Activated CD4-positive, alpha-beta T cell treated with anti-CD3 and anti-CD28 coated beads for 4 hours (primary cell): ENCODE data around the gene CACNA1C.

Source experiments
- DNase-seq, 2 donors: peaks; one replicate each; pipeline ENCODE4 v3.0.0-alpha.2; 2020

CACNA1C gene

DNA sequence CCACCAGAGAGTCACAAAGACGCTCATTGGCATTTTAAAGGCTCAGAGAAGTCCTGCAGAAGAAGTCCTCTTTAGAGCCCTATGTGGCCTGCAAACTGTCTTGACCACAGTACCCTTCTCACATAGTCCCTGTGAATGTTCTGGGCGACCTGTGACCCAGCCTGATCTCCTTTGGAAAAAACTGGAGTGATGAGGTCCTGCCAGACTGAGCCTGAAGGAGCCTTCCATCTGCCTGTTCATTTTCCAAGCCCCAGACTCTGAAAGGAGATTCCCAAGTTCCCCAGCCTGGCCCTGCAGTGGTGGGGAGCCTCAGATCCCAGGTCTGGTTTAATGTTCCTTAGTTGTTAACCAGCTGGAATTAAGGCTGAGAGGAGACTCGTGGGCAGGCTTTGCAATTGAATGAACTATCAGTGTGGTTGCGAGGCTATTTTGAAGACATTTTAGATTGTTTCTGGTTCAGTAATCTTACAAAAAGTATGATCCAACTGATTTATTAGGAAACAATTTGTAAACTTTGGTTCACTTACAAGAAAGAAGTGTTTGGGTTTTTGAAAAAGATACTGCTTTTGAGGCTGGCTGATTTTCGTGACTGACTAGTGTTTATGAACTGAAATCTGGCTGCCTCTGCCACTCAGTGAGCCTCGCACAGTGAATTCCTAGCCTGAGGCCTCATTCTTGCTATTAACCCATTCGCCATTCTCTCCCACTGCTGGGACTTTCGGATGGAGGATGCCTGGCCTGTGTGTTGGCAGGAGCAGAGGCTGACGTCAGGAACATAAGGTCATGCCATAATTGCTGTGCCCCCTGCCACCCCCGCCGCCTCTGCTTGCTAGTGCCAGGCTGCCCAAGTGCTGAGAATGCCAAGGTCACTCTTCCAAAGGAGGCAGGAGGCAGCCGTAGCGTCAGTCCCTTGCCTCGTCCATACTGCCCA is 249.0 kb downstream of the CACNA1C start:
- DNase-seq: no peak

GRCh38 chr12:2302711-2303580 is 250.2 kb downstream of the CACNA1C start:
- DNase-seq: no peak

GRCh38 chr12:2304223-2304622 is 251.4 kb downstream of the CACNA1C start:
- no peak for DNase-seq

DNA sequence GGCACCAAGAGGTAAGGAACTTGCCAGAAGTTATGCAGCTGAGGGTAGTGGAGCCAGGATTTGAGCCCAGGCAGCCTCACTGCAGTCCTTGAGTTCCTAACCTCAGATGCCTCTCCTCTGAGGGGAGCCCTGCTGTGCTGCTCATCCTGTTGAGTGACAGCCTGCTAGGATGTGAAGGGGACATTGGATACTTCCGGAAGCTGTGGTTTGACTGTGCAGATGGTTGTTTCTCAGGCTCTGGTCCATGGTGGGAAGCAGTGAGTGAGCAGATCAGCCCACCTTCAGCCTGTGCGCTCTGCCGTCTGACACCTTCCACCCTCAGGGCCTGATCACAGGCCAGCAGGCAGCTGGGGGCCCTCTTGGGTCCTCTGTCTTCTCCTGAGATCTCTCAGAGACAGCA is 253.2 kb downstream of the CACNA1C start:
- DNase-seq: no peak

- no peak for DNase-seq
These were observed 253.9 kb downstream of the CACNA1C start for GRCh38 chr12:2306735-2307134.

DNA sequence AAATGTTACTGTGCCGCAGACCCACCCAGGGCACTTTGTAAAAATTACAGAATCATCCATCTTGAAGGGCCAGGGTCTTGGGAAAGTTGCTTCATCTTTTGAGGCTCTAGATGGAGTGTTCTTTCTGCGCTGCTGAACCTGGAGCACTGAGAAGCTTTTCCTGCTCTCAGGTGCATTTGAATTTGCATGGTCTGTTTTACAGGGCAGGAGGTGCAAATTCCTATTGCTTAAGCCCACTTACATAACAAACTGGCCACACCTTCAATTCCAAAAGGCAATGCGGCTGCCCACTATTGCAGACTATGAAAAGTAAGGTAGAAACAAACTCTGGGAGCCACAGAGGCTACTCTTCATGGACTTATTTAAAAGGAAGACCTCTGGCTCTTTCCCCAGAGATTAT is 254.8 kb downstream of the CACNA1C start:
- no peak for DNase-seq

DNA sequence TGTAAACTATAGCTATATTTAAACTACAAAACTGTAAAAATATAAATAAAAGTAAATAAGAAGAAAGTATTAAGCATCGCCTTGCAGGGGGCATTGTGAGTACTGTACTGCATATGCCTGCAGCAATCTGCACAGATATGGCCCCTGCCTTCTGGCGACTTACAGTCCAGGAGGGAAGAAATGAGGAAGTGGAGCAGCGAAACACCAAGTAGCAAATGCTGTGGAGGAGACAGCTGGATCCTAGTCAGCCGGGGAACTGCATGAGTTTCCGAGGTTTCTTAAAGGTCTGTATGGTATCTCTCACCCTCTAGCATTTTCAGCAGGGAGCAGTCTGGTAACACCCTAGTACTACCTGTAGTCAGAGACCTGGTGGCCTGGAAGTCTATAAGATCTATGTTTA is 256.9 kb downstream of the CACNA1C start:
- DNase-seq: no peak

DNA sequence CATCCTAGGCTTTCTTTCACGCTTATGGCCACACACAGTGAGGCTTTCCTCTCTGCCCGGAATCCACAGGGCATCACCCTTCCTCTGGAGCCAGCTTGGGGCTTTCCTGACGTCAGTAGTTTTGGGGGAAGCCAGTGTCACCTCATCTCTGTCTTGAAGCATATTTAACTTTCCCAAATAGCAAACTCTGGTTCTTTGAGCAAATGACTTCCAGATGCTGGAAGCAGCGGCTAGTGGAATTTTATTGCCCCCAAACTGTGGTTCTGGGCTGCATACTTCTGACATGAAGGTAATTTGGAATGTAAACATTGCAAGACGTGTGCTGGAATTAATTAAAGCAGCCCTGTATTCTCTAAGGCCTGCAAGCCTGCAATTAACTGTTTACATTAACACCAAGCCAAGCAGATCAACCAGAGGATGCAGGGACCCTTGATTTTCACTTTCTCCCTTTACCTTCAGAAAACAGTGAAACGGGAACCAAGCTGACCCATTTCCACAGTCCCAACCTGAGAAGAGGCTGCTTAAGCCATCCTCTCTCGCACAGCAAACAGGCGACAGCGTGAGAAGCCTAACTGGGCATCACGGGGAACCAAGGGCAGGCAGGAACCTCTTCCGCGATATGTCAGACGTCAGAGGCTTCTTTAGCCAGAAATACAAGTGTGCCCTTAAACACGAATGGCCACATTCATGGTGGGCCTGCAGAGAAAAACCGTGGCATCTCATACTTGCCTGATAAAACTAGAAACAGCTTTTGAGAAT is 258.4 kb downstream of the CACNA1C start:
- no peak for DNase-seq

DNA sequence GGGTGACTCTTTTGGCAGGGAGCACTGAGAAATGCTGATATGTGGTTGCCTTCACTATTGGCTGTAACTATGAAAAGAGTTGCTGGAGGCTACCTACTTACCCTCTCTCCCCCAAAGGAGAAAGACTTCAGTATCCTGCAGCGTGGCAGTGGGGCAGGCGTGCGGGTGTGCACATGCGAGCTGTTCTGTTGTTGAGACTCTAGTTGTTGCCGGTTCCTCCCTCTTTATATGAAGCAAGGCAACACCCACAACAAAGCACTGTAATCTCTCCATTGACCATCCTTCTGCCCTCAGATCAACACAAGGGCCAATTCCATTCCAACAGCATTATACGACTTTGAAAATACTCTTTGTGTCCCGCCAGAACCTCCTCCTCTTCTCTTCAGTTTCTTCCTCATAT is 259.4 kb downstream of the CACNA1C start:
- DNase-seq: no peak

DNA sequence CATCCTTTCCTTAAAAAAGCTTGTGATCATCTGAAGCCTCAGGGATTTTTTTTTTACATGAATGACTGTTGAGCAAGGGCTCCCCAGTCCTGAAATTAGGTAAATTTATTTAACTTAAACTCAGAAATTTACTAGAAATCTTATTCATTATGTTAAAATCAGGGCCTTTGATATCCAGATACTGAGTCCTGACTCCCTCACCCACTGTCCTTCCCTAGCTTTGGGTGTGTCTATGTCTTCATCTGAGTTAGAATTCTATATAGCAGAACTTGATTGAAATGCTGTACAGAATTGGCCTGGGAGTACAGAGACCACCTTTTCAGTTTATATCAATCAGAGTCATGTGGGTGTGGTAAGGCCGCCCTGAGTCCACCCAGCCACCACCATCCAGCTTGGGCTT is 260.0 kb downstream of the CACNA1C start:
- no peak for DNase-seq

- DNase-seq: no peak
These were observed 261.7 kb downstream of the CACNA1C start for GRCh38 chr12:2314492-2314891.

DNA sequence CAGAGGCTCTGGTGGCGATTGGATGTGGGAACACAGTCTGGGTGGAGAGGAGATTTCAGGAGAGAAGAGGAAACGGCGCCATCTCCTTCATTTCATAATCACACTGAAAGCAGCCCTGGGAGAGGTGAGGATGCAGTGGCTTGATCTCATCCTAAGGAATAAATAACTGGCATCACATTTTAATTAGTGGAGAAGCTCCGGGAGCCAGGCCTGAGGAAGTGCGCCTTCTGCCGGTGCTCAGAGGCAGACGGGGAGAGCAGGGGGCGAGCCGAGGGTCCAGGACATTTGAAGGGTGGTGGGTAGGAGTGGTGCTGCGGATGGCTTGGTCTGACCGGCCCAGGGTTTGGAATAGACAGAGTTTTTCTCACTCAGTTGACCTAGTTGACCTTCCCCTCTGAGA is 265.0 kb downstream of the CACNA1C start:
- DNase-seq: no peak

GRCh38 chr12:2318286-2318685 is 265.5 kb downstream of the CACNA1C start:
- DNase-seq: no peak

GRCh38 chr12:2319136-2319535 is 266.3 kb downstream of the CACNA1C start:
- no peak for DNase-seq

- no peak for DNase-seq
These were observed 267.1 kb downstream of the CACNA1C start for GRCh38 chr12:2319737-2320506.

DNA sequence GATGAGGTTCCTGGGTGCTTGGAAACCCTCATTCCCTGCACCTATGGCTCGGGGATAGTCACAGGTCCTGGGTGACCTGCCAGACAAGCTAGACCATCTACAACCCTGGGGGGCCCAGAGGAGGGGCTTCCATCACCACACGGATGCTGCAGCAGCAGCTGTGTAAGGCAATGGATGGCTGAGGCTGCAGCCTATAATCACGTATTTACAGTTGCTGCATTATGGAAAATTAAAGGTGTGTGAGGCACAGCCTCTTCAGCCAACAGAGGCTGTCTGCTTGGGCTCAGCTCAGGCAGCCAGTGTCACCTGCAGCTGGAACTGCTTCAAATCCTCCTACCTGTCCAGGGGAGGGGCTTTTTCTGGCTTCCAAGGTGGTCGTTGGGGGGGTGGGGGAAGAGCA is 268.1 kb downstream of the CACNA1C start:
- DNase-seq: no peak

- no peak for DNase-seq
These were observed 269.9 kb downstream of the CACNA1C start for GRCh38 chr12:2322554-2323120.

- no peak for DNase-seq
These were observed 270.9 kb downstream of the CACNA1C start for GRCh38 chr12:2323532-2324255.

- DNase-seq: no peak
These were observed 271.6 kb downstream of the CACNA1C start for GRCh38 chr12:2324387-2324786.

GRCh38 chr12:2325519-2325918 is 272.7 kb downstream of the CACNA1C start:
- DNase-seq: no peak

DNA sequence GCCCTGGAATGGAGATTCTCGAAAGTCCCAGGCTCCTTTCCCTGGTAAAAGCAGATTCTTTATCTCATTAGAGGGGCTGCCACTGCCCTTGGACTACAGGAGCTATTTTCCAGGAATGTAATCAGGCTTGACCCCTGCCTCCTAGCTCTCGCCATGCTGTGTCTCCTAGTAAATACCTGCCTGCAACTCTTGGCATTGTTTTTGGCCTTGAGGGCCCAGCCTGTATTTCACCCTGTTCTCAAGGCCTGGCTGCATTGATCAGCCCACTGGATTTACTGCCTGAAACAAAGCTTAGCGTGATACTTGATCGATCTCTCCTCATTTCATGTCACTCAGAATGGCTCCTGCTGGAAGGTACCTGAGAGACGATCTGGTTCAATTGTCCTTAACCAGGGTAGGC is 273.7 kb downstream of the CACNA1C start:
- DNase-seq: no peak
